Activated CD8-positive, alpha-beta memory T cell treated with anti-CD3 and anti-CD28 coated beads for 4 hours (primary cell): ENCODE measurements around the gene CILP2.

Experiments used
- DNase-seq, 2 donors: peaks; one replicate each; pipeline ENCODE4 v3.0.0-alpha.2; 2020; ENCODE audit warnings: low read depth in 2 of 2

CILP2 gene

DNA sequence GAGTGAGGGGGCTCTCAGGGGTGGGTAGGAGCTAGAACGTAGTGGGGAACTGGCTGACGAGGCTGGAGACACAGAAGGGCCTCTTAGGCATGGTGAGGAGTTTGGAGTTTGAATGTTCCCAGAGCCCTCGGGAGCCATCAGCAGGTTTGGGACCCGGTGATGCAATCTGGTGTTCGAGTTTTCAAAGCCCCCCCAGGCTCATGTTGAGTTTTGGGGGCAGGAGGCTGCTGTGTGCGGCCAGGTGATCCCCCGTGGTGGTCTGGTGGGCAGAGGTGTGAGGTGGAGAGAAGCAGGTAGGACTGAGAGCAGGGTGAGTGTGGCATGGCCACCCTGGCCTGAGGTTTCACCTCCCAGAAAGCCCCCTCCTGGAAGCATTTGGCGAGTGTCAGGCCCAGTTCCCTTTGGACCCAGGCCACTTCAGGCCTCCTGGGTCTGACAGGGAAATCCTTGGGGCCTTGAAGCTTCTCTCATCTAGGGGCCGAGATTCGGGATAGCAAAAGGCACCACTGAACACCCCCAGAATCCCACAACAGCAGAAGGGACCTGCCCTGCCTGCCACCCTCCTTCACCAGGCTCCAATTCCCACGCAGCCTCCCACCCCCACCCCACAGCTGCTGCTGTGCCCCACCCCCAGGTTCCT is 8.2 kb upstream of the CILP2 start:
- DNase-seq = no peak

DNA sequence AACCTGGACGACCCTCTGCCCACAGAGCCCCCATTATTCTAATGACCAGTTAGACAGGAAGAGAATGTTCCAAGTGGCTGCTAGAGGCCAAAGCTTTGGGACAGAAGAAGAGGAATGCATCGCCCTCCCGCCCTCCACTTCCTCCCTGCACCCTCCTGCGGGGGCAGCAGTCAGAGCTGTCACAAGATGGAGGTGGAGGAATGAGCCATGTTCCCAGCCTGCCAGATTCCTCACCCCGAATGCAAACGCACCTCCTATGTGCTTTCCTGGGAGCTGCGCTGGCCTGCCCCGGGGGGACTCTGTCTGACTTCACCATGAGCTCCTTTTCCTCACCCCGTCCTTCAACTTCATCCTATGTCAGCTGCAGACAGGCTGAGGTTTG is 7.7 kb upstream of the CILP2 start:
- DNase-seq = no peak

DNA sequence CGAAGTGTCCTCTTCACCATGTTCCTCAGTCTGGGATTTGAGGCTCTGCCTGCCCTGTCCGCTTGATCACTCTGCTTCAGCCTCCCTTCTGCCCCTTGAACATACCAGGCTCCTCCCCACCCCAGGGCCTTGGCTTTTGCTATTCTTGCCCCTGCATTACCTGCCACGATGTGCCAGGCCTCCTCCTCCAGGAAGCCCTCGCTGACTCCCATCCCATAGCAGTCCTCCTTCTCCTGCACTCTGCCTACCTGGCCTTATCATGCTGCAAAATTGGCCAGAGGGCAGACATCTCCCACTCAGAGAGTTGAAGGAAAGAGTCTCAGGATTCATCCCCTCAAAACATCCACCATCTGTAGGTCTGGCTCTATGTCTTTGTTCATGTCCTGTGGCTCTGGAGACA is 7.2 kb upstream of the CILP2 start:
- no peak for DNase-seq

DNA sequence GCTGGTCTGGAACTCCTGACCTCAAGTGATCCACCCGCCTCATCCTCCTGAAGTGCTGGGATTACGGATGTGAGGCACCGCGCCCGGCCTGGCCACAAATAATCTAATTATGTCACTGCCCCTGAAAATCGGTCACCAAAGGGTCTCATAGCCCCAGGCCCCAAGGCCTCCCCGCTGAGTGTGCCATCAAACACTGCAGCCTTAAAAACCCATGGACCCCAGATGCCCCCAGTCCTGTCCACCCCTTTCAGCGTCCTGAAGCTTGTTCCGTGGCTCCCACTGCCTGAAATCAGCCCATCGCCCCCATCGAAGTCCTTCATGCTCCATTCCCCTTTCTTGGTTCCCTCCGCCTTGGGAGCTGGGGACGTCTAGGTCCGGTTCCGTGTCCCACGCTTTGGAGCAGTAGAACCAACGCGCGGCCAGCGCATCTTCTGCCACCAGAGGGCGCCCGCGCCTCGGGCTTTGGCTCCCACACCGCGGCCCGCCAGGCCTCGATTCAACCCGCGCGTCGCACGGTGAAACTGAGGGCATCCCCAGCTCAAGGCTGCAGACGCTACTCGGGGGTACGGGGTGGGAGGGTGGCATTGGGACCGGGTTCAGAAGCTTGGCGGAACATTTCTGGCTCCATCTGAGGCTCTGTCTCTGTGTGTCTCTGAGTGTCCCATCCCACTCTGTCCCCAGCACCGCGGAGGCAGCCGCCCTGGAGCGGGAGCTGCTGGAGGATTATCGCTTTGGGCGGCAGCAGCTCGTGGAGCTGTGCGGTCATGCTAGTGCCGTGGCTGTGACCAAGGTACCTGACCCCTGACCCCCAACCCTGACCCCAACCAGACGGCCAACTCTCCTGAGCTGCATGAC is 5.9 kb upstream of the CILP2 start:
- peak; percentile 62 to 74 for DNase-seq

DNA sequence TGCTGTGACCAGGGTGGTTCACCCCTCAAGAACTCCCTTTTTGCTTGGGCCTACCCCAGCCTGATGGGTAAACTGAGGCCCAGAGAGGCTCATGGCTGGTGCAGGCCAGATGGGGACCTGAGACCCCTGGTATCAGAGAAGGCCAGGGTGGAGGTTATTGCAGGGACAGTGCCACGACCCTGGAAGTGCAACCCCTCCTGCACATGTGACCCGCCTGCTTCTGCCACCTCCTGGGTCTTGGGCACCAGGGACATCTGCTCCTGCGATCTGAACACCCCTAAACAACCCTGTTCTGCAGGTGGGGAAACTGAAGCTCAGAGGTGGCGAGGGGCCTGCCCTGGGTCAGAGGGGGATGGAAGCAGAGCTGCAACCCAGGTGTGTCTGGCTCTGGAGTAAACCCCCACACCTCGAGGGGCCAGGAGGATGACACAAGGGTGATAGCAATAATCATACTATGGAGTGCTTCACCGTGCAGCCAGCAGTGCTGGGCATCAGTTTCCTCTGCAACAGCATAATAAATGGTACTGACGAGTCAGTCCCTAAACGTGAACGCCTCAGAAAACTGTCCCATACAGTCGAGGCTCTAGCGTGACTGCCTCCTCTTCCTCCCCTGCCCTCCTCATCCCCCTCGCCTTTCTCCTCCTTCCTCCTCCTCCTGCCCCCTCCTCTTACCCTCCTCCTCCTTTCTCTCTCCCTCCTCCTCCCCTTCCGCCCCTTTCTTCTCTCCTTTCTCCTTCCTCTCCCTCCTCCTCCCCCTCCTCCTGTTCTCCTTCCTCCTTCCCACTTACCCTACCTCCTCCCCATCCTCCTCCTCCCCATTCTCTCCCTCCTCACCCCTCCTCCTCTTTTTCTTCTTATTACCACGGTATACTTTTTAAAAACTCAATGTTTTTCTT is 5.0 kb upstream of the CILP2 start:
- DNase-seq = no peak

DNA sequence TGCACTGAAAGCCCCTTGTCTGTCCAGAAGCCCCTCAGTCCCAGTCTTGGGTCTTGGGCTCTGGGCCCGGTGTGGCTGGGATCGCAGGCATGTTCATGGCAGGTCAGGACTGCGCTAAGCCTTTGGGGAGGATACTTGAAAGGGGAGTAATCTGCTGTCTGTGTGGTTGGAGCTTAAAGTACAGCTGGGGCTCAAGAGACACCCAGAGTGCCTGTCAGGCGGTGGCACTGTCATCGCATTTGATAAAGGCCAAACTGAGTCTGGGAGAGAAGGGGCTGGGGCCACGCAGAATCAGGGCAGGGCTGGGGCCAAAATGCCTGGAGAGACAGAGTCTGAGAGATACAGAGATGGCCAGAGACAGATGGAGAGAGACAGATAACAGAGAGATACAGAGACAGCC is 4.2 kb upstream of the CILP2 start:
- DNase-seq = no peak

DNA sequence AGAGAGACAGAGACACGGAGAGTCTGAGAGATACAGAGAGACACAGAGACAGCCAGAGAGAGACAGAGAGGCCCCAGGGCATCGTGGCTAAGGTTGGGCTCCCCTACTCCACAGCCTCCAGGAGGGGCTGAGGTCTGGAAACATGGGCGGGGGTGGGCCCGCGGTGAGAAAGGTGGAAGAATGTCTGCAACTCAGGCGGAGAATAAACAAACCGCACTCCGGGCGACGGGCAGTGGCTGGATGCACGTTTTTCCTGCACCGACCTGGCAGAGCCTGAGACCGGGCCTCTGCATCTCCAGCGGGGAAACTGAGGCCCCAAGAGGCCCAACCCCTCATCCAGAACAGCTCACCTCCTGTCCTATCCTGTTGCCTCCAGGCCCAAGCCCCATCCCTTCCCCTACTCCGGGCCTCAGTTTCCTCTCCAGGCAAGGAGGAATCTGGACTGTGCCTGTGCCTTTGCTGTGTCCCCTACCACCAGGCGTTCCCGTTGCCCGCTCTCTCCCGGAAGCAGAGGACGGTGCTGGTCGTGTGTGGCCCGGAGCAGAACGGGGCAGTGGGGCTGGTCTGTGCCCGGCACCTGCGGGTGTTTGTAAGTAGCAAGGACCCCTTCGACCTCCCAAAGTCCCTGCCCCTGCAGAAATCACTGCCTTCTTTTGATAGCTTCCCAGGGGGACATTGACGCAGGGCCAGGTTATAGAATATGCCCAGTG is 3.4 kb upstream of the CILP2 start:
- no peak for DNase-seq

DNA sequence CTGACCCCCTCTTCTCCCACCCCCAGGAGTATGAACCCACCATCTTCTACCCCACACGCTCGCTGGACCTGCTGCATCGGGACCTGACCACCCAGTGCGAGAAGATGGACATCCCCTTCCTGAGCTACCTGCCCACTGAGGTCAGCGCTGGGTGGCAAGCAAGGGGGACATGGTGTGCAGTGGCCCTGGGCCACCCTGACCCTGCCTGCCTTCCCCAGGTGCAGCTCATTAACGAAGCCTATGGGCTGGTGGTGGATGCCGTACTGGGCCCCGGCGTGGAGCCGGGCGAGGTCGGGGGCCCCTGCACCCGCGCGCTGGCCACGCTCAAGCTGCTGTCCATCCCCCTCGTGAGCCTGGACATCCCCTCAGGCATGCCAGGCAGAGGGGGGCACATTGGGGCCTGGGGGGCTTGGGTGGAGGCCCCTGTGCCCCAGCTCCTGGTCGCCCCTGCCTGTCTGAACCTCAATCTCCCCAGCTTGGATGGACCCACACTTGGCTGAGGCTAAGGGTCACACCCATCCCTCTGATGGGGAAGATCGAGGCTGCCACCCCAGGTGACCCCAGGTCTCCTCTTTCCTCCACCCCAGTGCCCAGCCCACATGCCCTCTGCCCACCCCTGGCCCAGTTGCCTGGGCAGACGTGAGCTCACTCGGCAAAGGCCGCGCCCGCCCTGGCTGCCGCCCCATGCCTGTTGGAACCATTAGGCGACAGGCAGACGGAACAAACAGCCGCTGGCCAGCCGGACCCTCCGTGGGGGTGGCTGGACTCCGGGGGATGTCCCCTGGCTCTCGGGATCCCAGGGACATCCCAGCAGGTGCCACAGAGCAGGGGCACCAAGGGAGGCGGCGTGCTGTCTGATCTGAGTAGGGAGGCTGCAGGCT is 2.5 kb upstream of the CILP2 start:
- DNase-seq = no peak

DNA sequence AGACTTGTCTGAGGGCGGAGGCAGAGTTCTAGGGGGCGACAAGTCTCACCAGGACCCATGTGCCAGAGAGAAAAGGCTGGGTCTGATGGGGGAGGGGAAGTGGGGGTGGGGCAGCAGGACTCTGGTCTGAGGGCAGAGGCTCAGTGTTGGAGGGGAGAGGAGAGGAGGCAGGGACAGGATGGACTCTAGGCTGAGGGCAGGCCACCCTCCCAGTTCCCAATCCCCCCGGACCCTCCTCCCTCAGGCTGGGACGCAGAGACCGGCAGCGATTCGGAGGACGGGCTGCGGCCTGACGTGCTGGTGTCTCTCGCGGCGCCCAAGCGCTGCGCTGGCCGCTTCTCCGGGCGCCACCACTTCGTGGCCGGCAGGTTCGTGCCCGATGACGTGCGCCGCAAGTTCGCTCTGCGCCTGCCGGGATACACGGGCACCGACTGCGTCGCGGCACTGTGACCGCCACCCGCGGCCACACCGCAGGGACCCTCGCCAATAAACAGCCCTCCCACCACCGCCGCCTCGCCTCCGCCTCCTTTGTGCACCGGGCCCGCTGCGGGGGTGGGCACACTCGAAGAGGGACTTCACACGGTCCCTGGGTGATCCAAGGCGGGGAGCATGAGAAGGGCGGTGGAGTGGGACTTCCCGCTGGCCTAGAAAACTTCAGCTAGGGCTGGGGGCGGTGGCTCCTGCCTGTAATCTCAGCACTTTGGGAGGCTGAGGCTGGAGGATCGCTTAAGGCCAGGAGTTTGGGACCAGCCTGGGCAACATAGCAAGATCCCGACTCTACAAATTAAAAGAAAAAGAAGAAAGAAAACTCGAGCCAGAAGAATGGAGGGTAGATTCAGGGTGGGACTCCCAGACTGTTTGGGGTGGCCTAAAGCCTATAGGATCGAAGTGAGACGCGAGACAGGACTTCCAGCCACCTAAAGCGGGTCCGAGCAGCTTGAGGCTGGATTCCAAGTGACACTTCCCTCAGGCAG is 703 bp upstream of the CILP2 start:
- DNase-seq = no peak

DNA sequence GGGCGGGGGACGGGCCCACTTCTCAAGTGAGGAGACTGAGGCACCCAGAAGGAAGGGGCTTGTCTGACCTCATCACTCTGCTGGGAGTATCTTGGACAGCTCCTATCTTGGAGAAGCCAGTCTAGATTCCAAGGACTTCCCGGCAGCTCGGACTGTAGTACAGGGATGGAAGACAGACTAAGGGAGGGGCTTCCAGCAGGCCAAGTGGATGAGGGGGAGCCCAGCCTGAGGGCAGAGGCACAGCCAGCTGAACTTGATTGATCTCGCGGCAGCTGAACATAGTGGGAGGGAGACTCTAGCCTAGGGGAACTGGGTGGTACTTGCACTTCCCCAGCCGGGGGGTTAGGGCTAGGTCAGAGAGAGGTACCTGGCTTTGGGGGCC is 711 bp downstream of the CILP2 start:
- no peak for DNase-seq

DNA sequence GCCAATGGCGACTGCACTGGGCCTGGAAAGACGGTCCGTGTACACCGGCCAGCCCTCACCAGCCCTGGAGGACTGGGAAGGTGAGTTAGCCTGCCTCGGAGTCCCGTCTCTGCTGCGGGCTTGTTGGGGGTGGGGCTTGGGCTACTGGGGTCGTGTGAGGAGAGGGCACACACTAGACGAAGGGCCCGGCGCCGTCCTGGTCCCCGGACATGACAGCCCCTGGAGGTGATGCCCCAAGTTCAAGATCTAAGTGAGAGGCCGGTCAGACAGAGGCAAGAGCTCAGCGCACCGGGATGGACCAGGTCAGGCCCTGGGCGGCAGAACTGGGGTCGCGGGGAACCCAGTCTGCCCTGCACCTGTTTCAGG is 1.6 kb downstream of the CILP2 start:
- no peak for DNase-seq

DNA sequence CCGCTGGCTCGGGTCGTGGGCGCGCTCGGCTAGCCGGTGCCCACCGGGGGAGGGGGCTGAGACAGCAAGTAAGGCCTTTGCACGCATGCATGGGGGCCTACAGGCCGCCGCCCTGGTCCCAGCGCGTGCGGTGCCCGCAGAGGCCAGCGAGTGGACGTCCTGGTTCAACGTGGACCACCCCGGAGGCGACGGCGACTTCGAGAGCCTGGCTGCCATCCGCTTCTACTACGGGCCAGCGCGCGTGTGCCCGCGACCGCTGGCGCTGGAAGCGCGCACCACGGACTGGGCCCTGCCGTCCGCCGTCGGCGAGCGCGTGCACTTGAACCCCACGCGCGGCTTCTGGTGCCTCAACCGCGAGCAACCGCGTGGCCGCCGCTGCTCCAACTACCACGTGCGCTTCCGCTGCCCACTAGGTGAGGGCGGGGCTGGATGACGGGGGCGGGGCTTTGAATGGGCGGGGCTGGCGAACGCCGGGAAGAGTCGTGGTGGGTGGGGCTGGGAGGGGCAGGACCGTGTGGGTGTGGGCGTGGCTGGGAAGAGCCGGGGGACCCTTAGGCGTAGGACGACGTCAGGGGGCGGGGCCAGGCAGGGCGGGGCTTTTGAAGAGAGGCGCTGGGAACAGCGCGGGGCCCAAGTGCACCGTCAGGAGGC is 2.1 kb downstream of the CILP2 start:
- peak; percentile 45 to 47 for DNase-seq

DNA sequence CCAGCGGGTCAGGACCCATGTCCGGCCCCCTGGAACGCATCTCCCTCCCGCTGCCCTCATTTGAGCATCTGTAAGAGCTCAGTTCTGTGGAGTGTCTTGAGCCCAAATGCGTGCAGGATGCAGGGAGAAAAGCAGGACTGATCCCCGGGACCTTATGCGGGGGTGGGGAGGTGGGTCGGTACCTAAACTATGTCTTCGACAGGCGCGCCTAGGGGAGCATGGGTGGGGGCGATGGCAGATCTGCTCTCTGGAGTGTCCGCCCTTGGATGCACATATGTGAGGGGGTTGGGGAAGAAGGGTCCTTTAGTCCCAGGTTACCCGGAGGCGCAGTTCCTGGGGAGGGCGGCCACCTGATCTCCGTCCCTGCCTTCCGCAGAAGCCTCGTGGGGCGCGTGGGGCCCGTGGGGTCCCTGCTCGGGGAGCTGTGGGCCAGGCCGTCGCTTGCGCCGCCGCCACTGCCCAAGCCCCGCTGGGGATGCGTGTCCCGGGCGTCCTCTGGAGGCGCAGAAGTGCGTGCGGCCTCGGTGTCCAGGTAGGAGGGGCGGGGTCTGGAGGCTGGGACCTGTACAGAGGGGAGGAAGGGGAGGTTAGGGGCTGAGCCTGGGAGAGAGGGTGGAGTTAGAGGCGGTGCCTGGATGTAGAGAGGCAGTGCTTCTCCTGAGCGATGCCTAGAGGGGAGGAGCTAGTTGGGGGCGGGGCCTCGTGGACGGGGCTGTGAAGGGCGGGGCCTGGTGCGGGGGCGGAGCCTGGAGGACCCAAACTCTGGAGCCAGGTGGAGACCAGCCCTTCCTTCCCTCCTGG is 2.9 kb downstream of the CILP2 start:
- DNase-seq = peak; percentile 40 to 50

DNA sequence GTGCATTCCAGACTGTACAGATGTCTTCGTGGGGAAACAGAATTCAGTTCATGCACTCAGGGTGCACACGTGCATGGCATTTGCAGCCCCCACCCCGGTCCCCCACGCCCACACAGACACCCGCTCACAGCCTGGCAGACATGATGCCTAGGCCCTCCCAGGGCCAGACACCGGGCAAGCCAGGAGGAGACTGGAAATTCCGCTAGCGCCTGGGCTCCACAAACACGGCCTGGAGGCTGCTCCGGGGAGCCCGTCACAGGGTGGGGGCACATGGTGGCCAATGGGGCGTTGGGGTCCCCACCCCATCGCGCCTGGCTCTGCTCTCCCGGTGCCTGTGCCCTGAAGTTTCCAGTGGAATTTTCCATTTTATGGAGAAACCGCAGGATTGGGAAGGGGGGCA is 3.6 kb downstream of the CILP2 start:
- DNase-seq = no peak

DNA sequence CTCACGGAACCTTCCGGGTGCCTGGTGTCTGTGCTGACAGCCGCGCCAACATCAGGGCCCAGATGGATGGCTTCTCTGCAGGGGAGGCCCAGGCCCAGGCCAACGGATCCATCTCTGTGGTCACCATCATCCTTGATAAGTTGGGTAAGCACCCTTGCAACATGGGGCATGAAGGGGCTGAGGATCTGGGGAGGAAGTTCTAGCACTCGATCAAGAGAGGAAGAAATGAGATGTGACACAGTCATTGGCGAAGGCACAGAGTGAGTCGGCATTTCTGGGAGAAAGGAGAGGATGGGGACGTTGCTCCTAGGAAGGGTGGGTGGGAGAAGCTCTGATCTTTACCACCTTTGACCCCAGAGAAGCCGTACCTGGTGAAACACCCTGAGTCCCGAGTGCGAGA is 4.4 kb downstream of the CILP2 start:
- no peak for DNase-seq

DNA sequence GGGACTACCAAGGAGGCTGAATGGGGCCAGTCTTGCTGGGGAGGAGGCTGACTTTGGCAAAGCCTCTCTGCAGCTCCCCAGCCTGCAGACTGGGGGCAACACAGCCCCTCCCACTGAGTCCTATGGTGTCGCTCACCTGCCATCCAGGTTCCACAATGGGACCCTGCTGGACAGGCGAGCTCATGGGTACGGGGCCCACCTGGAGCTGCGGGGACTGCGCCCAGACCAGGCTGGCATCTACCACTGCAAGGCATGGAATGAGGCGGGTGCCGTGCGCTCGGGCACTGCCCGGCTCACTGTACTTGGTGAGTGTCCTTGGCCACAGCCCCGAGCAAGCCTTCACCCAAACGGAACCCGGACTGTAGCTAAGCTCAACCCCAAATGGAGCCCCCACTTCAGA is 5.0 kb downstream of the CILP2 start:
- no peak for DNase-seq

DNA sequence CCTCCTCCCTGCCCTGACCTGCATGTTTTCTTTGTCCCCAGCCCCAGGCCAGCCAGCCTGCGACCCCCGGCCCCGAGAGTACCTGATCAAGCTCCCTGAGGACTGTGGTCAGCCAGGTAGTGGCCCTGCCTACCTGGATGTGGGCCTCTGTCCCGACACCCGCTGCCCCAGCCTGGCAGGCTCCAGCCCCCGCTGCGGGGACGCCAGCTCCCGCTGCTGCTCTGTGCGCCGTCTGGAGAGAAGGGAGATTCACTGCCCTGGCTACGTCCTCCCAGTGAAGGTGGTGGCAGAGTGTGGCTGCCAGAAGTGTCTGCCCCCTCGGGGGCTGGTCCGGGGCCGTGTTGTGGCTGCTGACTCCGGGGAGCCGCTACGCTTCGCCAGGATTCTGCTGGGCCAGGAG is 5.6 kb downstream of the CILP2 start:
- no peak for DNase-seq

DNA sequence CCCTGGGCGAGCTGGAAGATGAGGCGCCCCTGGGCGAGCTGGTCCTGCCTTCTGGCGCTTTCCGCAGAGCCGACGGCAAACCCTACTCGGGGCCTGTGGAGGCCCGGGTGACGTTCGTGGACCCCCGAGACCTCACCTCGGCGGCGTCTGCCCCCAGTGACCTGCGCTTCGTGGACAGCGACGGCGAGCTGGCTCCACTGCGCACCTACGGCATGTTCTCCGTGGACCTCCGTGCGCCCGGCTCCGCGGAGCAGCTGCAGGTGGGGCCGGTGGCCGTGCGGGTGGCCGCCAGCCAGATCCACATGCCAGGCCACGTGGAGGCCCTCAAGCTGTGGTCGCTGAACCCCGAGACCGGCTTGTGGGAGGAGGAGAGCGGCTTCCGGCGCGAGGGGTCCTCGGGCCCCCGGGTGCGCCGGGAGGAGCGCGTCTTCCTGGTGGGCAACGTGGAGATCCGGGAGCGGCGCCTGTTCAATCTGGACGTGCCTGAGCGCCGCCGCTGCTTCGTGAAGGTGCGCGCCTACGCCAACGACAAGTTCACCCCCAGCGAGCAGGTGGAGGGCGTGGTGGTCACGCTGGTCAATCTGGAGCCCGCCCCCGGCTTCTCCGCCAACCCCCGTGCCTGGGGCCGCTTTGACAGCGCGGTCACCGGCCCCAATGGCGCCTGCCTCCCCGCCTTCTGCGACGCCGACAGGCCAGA is 6.3 kb downstream of the CILP2 start:
- DNase-seq = no peak
